Measurements from ENCODE around the gene TMED5.

Gene TMED5

DNA sequence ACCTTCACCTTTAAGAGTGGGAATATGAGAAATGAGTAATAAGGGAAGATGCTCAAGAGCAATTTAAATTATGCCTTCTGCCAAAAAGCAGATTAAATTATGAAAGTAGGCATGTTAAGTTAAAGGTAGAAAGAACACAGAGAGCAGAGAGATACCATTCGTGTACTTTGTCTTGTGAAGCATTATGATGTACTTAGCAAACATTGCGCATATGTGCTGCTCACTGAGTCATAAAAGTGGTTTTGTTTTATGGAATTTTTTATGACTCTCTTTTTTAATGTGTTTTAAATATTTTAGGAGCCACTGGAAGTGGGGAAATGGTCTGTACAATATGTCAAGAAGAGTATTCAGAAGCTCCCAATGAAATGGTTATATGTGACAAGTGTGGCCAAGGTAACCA is 65.8 kb downstream of the TMED5 start:
- DNase-seq = no peak

DNA sequence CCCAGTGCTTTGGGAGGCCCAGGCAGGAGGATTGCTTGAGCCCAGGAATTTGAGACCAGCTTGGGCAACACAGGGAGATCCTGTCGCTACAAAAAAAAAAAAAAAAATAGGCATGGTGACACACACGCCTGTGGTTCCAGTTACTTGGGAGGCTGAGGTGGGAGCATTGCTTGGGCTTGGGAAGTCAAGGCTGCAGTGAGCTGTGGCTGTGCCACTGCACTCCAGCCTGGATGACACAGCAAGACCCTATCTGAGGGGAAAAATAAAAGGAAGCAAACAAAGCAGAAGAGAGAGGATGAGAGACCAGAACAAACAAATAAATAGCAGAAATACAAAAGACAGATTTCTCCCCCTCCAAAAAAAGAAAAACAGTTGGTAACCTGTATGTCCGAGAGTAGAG is 67.1 kb downstream of the TMED5 start:
- DNase-seq = no peak

DNA sequence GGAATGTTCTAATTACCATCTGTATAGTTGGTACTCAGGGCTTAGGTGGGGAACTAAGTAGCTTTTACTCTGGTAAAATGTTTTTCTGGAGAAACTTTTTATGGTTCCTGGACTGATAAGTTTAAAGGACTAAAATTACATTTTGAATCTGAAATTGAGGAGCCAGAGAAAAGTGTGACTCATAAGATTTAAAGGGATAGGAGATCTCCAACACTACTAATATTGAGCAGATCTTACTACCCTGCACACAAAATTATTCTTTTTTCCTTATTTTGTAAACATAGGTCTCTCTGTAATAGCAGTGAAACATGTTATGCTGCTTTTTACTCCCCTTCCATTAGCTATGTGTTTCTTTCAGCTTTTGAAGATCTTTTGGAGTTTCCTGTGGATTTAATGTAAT is 68.7 kb downstream of the TMED5 start:
- DNase-seq = no peak

DNA sequence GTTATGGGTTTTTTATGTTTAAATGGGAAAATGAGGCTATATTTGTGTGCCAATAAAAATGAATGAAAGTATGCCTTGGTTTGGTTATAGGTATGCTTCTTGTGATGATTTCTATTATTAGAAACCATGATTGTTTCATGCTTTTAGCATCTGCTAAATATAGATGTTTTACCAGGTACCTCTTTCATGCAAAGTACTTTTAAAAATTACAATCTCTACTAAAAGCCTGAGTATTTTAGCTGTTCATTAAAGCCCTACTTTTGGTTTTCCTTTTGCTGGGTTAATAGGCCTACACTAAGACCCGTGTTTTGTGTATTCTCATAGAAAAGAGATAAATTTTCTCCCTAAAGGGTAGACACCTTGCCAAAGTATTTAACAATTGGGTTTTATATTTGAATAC is 69.1 kb downstream of the TMED5 start:
- no peak for DNase-seq

DNA sequence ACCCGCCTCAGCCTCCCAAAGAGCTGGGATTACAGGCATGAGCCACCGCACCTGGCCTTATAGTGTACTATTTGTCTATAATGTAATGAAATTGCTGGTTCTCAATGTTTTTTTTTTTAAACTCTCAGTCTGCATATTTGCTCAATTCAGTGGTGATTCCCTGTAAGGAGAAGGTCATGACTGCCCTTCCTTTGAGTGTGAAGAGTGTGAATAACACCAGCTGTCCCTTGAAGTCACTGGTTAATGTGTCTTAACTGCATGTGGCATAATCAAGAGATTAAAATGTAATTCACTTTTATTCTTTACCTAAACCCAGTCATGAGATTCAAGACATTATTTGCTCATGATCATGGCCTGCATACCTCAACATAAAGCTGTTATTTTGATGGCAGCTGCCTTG is 70.6 kb downstream of the TMED5 start:
- no peak for DNase-seq

DNA sequence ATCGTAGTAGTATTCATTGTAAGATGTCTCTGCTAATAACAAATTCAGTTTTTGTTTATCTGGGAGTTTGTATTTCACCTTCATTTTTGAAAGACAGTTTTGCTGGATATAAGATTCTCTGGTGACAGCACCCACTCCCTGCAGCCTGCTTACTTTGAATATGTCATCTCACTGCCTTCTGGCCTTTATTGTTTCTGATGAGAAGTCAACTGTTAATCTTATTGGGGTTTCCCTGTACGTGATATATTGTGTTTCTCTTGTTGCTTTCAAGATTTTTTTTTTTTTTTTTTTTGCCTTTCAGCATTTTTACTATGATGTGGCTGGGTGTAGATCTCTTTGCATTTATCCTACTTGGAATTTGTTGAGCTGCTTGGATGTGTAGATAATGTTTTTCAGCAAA is 71.9 kb downstream of the TMED5 start:
- DNase-seq = no peak

DNA sequence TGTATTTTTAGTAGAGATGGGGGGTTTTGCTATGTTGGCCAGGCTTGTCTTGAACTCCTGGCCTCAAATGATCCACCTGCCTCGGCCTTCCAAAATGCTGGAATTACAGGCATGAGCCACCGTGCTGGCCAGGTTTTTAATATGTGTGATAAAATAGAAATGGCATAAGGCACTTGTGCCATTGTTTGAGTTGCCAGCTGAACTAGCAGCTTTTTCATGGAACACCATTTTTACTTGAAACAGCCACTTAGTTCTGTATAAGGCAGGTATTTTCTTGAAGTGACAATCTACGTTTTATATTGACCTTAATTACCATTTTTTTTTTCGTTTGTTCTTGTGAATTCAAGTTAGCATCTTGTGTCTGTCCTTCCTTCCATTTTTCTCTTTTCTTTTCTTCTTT is 72.8 kb downstream of the TMED5 start:
- DNase-seq = no peak

DNA sequence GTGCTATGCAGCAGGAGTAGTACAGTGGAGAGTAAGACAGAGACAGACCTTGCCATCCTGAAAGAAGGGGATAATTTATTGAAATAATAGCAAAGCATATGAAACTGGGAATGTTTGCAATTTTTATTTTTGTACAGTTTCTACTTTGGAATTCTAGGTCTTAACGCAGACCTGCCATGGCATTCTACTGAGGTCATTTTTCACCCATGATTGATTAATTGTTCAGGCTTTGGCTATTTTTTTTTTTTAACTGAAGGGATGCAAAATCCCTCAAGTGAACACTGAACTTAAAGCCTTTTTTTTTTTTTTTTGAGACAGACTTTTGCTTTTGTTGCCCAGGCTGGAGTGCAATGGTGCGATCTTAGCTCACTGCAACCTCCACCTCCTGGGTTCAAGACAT is 74.0 kb downstream of the TMED5 start:
- no peak for DNase-seq

DNA sequence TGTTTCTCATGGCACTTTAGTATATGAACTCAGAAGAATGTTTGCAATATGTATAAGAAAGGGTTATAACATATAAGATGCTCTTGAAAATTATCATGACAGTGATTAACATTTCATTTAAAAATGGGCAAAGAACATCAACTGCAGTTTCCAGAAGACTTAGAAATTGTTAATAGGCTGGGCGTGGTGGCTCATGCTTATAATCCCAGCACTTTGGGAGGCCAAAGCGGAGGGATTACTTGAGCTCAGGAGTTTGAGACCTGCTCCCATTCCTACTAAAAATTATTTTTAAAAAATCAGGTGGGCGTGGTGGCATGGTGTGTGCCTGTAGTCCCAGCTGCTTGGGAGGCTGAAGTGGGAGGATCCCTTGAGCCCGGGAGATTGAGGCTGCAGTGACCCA is 78.1 kb downstream of the TMED5 start:
- no peak for DNase-seq
